ENCODE results near the gene GLRX5.

DNA sequence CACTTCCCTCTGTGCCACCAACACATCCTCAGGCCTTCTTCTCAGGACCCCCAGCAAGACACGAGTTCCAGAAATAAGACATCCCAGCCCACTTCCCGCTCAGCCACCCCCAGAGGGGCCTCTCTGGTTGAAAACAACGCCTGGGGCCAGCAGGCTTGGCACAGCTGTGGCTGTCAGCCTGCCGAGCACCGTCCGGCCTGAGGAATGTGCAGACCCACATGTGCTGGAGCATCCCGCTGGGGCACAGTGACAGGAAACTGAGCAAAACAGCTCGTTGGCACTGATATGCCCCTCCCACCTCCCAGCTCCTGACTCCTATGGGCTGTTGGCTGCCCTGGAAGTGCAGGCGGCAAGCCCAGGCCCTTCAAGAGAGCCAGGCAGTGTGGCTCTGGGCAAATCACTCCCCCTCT is 19.8 kb upstream of the GLRX5 start:
- TF ChIP-seq, protein P1, sequence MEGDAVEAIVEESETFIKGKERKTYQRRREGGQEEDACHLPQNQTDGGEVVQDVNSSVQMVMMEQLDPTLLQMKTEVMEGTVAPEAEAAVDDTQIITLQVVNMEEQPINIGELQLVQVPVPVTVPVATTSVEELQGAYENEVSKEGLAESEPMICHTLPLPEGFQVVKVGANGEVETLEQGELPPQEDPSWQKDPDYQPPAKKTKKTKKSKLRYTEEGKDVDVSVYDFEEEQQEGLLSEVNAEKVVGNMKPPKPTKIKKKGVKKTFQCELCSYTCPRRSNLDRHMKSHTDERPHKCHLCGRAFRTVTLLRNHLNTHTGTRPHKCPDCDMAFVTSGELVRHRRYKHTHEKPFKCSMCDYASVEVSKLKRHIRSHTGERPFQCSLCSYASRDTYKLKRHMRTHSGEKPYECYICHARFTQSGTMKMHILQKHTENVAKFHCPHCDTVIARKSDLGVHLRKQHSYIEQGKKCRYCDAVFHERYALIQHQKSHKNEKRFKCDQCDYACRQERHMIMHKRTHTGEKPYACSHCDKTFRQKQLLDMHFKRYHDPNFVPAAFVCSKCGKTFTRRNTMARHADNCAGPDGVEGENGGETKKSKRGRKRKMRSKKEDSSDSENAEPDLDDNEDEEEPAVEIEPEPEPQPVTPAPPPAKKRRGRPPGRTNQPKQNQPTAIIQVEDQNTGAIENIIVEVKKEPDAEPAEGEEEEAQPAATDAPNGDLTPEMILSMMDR (IDR thresholded peaks at IDR 0.05; ENCODE audit: low read length) = no peak
- TF ChIP-seq EZH2 (optimal IDR thresholded peaks at IDR 0.05; ENCODE audit: low read depth, low read length) (no peak), EZH2phosphoT487 (IDR thresholded peaks at IDR 0.05; ENCODE audit: low read length) (no peak)

Measured in MM.1S (cell line).